Measurements from ENCODE around the gene ZNF43. TPM values are rescaled to one million over a fixed set of nuclear protein-coding genes. Genes with fewer than 3 reads are reported as not detected.

The ZNF43 gene
- total RNA-seq, 1 experiment from 2014 or later: 0.34 TPM

GRCh38 chr19:21824679-21825078 is 11.3 kb downstream of the ZNF43 start:
- no peak overlapping the region for H3K4me2 ChIP-seq (ENCODE audit: low read length)
- no peak overlapping the region for H3K9ac ChIP-seq (ENCODE audit: low read length)
- intact Hi-C loops (cut with micrococcal nuclease): no loop called here
- DNase-seq (ENCODE audit: low read depth, low spot score) (no peak), ATAC-seq (no peak)
- H3K27me3 ChIP-seq (ENCODE audit: insufficient read depth, low read length): no peaks in the 10 kb centered on the region
- H3K27ac ChIP-seq (ENCODE audit: low read depth, low read length): no peak overlapping the region
- H4K20me1 ChIP-seq (ENCODE audit: insufficient read depth): no peaks in the 10 kb centered on the region
- no TSS peak for BruUV-seq (replicated peaks)
- no peaks in the 10 kb centered on the region for H3K36me3 ChIP-seq (ENCODE audit: control insufficient read depth in 1 of 2, insufficient read depth in 2 of 2, low read length in 2 of 2)
- no peaks in the 10 kb centered on the region for H3K4me1 ChIP-seq (ENCODE audit: control insufficient read depth in 1 of 2, insufficient read depth in 2 of 2, low read length in 2 of 2)
- H3K9me3 ChIP-seq (ENCODE audit: control insufficient read depth in 1 of 2, insufficient read depth in 1 of 2, low read depth in 1 of 2, low read length in 2 of 2): peaks cover 5 to 10% of the 10 kb centered on the region in 2 experiments; a peak in 2 of 4 replicates
- TF ChIP-seq REST (IDR thresholded peaks at IDR 0.05; ENCODE audit: low read depth): no peak
- TF ChIP-seq SRF (IDR thresholded peaks at IDR 0.05; ENCODE audit: low read depth): no peak
- TF ChIP-seq ZFX (IDR thresholded peaks at IDR 0.05): no peak
- TF ChIP-seq EZH2 (IDR thresholded peaks at IDR 0.05): no peak
- TF ChIP-seq CEBPB (IDR thresholded peaks at IDR 0.05; ENCODE audit: low read depth): no peak
- TF ChIP-seq YY1 (IDR thresholded peaks at IDR 0.05; ENCODE audit: extremely low read depth, insufficient replicate concordance, low read depth, low read length): no peak
- no peak for TF ChIP-seq SP1 (IDR thresholded peaks at IDR 0.05; ENCODE audit: low read depth)
- ChIA-PET RAD21 (ENCODE audit: low non-redundant PET in 1 of 2, low total read pairs in 2 of 2, uncharacterized antibody in 2 of 2, unreplicated experiment in 2 of 2) (no interaction called here), CTCF (no interaction called here), POLR2A (no interaction called here)
- no peak overlapping the region for H2AFZ ChIP-seq (ENCODE audit: low read depth, low read length, poor library complexity, severe bottlenecking)
- no peaks in the 10 kb centered on the region for H3K79me2 ChIP-seq (ENCODE audit: insufficient read depth, low read length)
- H3K4me3 ChIP-seq (replicated peaks in 1 of 2; ENCODE audit: low read depth in 1 of 2, low read length in 2 of 2): no peak overlapping the region
- no peaks in the 10 kb centered on the region for H3K9me2 ChIP-seq (ENCODE audit: insufficient read depth)

- Histone ChIP-seq H3K4me3 (replicated peaks in 1 of 2; ENCODE audit: low read depth in 1 of 2, low read length in 2 of 2) (no peak overlapping the region), H3K36me3 (ENCODE audit: control insufficient read depth in 1 of 2, insufficient read depth in 2 of 2, low read length in 2 of 2) (no peaks in the 10 kb centered on the region), H3K4me2 (ENCODE audit: low read length) (no peak overlapping the region), H3K27ac (ENCODE audit: low read depth, low read length) (no peak overlapping the region), H3K9me2 (ENCODE audit: insufficient read depth) (no peaks in the 10 kb centered on the region), H3K79me2 (ENCODE audit: insufficient read depth, low read length) (no peaks in the 10 kb centered on the region), H4K20me1 (ENCODE audit: insufficient read depth) (no peaks in the 10 kb centered on the region), H2AFZ (ENCODE audit: low read depth, low read length, poor library complexity, severe bottlenecking) (no peak overlapping the region), H3K27me3 (ENCODE audit: insufficient read depth, low read length) (no peaks in the 10 kb centered on the region), H3K9ac (ENCODE audit: low read length) (no peak overlapping the region), H3K9me3 (ENCODE audit: control insufficient read depth in 1 of 2, insufficient read depth in 1 of 2, low read depth in 1 of 2, low read length in 2 of 2) (peaks cover 5 to 8% of the 10 kb centered on the region in 2 experiments; a peak in 2 of 4 replicates), H3K4me1 (ENCODE audit: control insufficient read depth in 1 of 2, insufficient read depth in 2 of 2, low read length in 2 of 2) (no peaks in the 10 kb centered on the region)
- ChIA-PET POLR2A (no interaction called here), RAD21 (ENCODE audit: low non-redundant PET in 1 of 2, low total read pairs in 2 of 2, uncharacterized antibody in 2 of 2, unreplicated experiment in 2 of 2) (no interaction called here), CTCF (no interaction called here)
- intact Hi-C loops (cut with micrococcal nuclease): no loop called here
- ATAC-seq (no peak), DNase-seq (ENCODE audit: low read depth, low spot score) (no peak)
- no TSS peak for BruUV-seq (replicated peaks)
- TF ChIP-seq ZFX (IDR thresholded peaks at IDR 0.05): no peak
- TF ChIP-seq EGR1 (IDR thresholded peaks at IDR 0.05; ENCODE audit: low read depth): no peak
Measured at GRCh38 chr19:21823224-21823623, 12.8 kb downstream of the ZNF43 start.

All from HCT116 (cell line).